GM12865 (cell line): Measurements from ENCODE around the gene LDLRAD4.
A peak's percentile ranks its signal among the peaks of the same experiment; 100 is the strongest.

Source experiments
- DNase-seq: peaks from one replicate; pipeline ENCODE4 v3.0.0; 2010; ENCODE audit warnings: low read depth
- H3K4me3 ChIP-seq: 2 replicates; pipeline ENCODE4 v1.5.1; 2011; ENCODE audit warnings: mild to moderate bottlenecking, low read depth, low read length, control low read depth
- CTCF ChIP-seq: IDR thresholded peaks from 2 replicates; pipeline ENCODE4 v1.5.1; 2011; ENCODE audit warnings: low read length, control low read depth, low read depth, inconsistent platforms; ENCODE audit not compliant: insufficient read depth; ENCODE audit errors: missing control alignments

The LDLRAD4 gene

GRCh38 chr18:13377496-13377895 lies 158.9 kb downstream of the LDLRAD4 start:
- TF ChIP-seq CTCF, result no peak
- DNase-seq, result peak; percentile 17

GRCh38 chr18:13378150-13378549 lies 159.6 kb downstream of the LDLRAD4 start:
- TF ChIP-seq CTCF, result no peak
- H3K4me3 ChIP-seq, result no peak overlapping the region
- DNase-seq, result no peak

More at GRCh38 chr18:13377496-13377895, 158.9 kb downstream of the LDLRAD4 start:
- no peak overlapping the region for H3K4me3 ChIP-seq

- no peak for TF ChIP-seq CTCF
- no peak overlapping the region for H3K4me3 ChIP-seq
- no peak for DNase-seq
Measured at GRCh38 chr18:13379062-13379865, 160.7 kb downstream of the LDLRAD4 start.

- H3K4me3 ChIP-seq, result no peak overlapping the region
- TF ChIP-seq CTCF, result no peak
- no peak for DNase-seq
Measured at GRCh38 chr18:13379930-13380690, 161.6 kb downstream of the LDLRAD4 start.

- no peak overlapping the region for H3K4me3 ChIP-seq
- no peak for TF ChIP-seq CTCF
- DNase-seq, result no peak
Measured at GRCh38 chr18:13380691-13381070, 162.1 kb downstream of the LDLRAD4 start.

GRCh38 chr18:13381331-13381730 lies 162.8 kb downstream of the LDLRAD4 start:
- DNase-seq, result no peak
- H3K4me3 ChIP-seq, result no peak overlapping the region
- no peak for TF ChIP-seq CTCF
